GM23248 (cell line): Measurements from ENCODE around the gene MAPK6.

ENCODE experiments used
- EZH2 ChIP-seq: fragments of 200-600 bp; sonication (generic); IDR thresholded peaks from 2 replicates; pipeline ENCODE4 v1.6.1; 2018; ENCODE audit warnings: antibody characterized with exemption, mild to moderate bottlenecking; ENCODE audit not compliant: insufficient read depth, poor library complexity, severe bottlenecking
- EZH2phosphoT487 ChIP-seq: fragments of 200-600 bp; sonication (generic); IDR thresholded peaks from 2 replicates; pipeline ENCODE4 v1.6.1; 2018; ENCODE audit warnings: antibody characterized with exemption, moderate library complexity, mild to moderate bottlenecking, low read depth; ENCODE audit not compliant: insufficient read depth

GRCh38 chr15:52086011-52086786 is 67.2 kb downstream of the MAPK6 start:
- no peak for TF ChIP-seq EZH2
- TF ChIP-seq EZH2phosphoT487: no peak
